IPS-11a (cell line): ENCODE data around the gene TMEM163.
"Not testable (repeated sequence)": the region's sequence is repeated elsewhere in the genome, so short reads cannot be mapped to it uniquely, and the experiment has no call there.

Source experiments
- H3K4me3 ChIP-seq: one replicate; pipeline ENCODE4 v1.5.1; 2013; ENCODE audit warnings: low read depth, low read length, control low read depth

TMEM163 gene

DNA sequence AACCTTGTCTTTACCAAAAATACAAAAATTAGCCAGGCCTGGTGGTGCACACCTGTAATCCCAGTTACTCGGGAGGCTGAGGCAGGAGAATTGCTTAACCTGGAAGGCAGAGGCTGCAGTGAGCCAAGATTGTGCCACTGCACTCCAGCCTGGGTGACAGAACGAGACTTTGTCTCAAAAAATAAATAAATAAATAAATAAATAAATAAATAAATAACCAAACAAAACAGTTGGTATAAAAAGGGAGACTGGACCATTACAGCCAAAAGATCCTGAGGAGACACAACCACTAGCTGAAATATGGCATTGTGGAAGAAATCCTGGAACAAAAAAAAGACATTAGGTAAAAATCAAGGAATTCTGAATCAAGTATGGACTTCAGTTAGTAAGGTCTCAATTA lies 4.9 kb upstream of the TMEM163 start:
- H3K4me3 ChIP-seq, result not testable (repeated sequence)

DNA sequence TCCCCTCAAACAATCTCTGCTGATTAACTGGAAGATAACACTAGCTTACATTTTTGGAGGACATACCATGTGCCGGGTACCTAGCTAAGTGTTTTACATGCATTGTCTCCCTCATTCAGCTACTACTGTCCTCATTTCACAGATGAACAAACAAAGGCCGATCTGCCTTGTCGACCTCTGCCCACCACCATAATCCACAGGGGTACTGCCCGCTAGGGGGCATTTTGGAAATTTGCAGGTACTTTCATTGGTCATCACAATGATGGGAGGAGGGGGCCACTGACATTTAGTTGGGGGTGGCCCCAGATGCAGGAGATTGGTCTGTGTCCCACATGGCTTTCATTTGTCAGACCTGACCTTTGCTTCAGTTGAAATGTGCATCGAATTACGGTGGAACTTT lies 3.9 kb upstream of the TMEM163 start:
- no peak overlapping the region for H3K4me3 ChIP-seq

DNA sequence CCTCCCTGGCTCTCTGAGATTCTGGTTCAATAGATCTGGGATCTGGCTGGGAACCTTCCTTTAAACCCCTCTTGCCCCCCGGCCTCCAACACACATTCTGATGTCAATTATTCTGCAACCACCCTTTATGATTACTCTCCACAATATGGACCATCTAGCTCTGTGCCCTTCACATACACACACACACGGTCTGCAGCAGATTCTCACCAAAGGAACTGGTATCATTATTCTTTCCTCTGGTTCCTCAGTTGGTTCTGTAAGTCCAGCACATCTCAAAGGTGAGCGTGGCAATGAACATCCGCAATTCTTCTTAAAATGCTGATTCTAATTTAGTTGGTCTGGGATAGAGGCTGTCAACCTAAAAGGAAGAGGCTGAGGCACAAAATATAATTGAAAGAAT lies 2.8 kb upstream of the TMEM163 start:
- H3K4me3 ChIP-seq, result no peak overlapping the region

DNA sequence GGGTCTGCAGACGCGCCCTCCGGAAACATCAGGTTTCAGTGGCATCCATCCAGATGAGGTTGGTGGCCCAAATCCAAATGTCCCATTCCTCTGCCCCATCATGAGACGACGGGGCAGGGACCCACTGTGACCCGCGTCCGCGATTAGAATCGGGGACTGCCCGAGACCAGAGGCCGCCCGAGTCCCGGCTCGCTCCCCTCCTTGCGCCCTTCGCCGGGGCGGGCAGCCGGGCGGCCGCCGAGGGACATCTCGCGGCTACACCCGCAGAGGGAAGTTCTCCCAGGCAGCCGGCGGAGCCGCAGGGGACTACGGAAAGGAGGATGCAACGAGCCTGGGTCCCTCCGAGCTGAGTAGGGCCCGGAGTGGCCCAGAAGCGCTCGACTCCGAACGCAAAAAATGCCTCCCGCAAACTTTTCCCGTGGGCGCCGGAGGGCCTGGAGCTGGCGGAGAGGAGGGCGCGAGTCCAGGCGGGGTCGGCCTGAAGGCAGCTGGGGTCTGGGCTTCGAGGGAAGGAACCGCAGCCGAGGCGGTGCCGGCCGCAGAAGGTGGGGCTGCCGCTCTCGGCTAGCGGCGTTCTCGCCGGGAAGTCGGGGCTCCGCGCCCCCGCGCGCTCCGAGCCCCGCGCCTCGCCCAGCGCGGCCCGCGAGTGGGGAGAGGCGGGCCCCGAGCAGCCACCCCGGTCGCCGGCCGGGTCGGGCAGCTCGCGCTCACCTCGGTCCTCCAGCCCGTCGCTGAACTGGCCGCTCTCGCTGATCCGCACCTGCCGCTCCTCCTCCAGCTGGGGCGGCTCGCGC lies 580 bp downstream of the TMEM163 start:
- H3K4me3 ChIP-seq, result peak overlapping the region; percentile 49

DNA sequence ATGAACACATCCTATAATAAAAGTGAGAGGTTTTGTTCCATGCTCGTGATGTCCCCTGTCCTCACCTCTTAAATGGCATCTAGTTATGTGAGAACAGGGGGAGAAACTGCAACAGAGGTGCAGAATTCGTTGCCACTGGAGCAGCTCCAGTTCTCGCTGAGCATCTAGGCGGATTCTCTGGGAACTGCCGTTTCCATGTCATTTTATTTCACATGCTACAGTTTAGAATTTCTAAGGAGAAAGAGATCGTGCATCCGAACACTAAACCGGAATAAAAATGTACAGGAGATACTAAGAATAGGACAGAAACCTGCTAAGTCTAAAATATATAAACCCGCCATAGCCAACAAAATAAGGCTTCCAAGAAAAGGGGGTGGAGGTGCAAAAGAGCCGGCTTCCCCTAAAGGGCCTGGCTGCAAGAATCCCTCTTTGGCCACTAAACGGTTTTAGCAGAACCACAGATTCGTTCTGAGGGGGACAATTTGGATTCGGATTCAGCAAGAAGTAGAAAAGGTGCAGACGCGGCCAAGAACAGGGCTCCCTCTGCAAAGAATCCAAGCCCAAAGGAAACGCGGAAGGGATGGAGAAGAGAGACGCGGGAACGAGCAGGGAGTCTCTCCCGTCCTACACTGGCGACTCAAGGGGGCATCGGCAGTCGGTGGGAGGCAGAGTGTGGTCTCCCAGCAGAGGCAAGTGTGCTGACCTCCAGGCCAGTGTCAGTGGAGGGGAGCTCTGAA lies 1.3 kb downstream of the TMEM163 start:
- peak overlapping the region; percentile 49 for H3K4me3 ChIP-seq

DNA sequence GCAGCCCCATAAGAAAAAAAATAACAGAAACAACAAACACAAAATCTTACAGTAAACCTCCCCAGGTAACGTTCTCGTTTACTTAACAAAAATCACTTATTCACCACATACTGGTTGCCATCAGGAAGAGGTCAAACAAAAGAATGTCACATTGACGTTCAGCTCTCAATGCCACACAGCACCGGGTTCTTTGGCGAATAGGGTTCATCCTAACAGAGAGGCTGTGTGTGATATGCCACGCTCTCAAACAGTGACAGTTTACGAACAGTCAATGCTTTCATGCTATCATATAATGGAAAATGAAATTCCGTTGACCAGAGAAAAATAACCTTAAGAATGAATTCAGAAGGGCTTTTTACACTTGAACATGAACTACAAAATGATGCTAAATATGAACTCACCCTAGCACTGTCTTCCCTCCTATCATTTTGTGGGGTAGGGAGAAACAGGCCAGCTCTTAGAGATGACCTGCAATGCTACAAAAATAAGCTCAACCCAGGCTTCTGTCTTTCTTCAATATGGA lies 2.0 kb downstream of the TMEM163 start:
- no peak overlapping the region for H3K4me3 ChIP-seq

DNA sequence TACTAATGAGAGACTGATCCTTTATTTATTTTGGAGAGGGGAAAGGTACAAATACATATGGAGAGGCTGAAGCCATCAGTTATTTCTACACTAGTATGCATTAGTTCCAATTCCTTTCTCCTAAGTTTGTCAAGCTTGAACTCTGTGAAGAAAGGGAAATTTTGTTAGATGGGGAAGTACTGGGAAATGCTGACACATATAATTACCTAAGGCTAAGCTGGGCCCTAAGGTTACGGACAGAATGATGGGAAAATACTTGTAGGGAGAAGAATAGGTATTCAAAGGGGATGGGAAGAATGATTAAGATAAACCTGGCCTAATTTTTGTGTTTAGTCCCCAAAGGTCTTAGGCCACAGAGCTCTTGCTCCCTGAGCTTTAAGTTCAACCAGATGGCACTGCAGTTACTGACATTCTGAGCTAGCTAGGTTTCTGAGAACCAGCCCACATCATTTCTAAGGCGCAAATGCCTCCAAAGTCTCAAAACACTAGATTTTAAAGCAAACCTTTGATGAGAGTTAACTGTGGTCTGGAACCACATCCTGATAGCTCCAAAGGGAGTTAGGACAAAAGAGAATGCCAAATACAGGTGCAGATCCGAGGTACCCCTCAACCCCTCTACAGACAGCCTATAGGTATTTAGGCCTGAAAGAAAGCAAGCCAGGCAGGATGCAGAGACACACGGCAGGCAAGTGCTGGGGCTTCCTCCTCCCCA lies 2.7 kb downstream of the TMEM163 start:
- H3K4me3 ChIP-seq, result no peak overlapping the region

DNA sequence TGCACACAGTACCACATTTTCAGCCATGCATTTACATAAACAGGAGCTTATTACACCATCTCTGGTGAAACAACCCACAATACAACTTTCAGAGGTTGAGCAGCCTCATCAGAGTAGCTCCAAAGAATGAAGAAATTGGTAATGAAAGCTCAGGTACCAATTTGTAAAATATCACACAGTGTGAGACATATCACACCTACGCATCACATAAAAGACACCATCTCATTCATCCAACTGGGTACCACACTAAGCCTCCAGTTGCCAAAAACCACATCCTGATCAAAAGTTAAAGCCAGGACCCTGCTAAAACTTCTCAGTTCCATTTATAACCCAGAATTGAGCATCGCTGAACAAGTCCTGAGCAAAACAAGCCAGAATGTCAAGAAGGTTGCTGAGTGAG lies 4.6 kb downstream of the TMEM163 start:
- H3K4me3 ChIP-seq, result no peak overlapping the region

DNA sequence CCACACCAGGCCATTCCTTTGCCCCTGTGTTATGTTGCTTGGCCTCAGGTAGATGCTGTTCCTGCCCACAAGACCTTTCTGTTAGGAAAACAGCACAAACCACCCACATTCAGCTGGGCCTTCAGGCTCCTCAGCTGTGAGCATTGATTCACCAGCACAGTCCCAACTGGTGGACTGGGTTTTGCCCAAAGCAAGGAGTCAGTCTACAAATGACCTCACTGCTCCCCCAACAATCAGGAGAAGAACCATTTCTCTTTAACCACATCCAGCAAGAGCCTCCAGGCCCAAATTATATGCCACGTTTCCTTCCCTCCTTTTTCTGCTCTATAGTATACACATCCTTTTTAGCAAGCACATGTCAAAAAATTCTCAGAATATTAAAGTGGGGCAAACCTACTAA lies 5.2 kb downstream of the TMEM163 start:
- H3K4me3 ChIP-seq, result no peak overlapping the region

DNA sequence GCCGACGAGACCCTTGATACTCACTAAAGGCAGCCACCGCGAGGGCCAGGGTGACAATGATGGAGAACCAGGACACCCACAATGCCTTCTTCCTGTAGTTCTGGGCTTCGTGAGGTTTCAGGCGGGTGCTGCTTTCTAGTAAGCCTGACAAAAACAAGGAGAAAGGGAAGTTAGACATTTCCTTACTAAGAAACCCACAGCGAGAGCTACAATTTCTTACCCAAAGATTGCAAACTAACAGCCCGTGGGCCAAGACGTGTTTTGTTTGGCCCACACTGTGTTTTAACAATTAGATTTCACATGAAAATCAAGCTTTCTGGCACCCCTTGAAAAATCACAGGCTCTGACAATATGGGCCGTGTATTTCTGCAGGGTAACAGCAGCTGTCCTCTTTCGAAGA lies 5.6 kb downstream of the TMEM163 start:
- H3K4me3 ChIP-seq, result no peak overlapping the region

DNA sequence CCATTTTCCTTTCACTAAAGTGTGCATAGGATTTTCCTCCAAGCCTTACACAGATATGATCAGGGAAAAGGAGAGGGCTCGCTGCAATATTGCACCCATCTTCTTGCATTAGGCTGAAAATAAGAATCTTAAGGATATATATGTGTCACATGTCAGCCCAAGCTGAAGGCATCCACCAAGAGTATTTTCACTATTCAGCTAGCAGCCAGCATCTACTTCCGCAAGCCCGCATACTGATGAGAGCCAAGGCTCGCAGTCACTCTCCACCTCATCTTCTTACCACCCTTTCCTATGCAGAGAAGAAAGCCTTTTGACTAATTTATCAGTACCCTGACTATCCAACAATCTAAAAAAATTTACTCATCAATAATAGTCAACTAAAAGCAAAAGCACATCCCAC lies 6.1 kb downstream of the TMEM163 start:
- H3K4me3 ChIP-seq, result no peak overlapping the region

DNA sequence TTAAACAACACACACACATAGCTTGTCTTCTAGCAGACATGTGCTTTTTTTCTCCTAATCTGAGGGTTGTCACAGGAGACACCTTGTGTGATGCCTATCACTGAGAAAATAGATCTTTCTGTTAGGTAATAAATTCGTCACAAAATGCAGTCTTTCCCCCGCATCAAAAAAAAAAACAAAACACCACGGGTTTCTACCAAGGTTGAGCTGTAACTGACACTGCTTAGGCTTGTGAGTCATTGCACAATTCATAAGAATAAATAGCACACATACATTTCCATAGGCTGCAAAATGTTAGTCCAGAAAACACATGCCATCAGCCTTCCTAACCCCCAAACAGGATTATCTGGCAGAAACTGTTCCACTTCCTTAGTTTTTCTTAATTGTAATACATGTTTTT lies 6.5 kb downstream of the TMEM163 start:
- no peak overlapping the region for H3K4me3 ChIP-seq

DNA sequence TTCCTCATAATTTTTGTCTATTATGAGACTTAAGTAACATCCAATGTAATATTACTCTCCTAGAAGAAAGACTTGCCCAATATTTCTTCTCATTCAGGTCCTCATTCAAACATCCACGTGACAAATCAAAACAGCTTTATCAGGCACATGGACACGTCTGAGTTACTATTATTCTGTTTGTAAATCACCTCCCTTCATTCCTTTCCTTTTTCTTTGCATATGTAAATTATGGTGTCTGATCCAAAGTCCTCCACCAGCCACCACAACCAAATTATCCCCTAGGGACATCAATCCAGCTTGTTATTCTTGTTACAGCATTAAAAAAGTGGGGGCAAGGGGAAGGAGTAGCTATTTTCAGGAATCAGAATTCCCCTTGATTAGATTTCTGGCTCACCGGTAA lies 7.1 kb downstream of the TMEM163 start:
- no peak overlapping the region for H3K4me3 ChIP-seq

DNA sequence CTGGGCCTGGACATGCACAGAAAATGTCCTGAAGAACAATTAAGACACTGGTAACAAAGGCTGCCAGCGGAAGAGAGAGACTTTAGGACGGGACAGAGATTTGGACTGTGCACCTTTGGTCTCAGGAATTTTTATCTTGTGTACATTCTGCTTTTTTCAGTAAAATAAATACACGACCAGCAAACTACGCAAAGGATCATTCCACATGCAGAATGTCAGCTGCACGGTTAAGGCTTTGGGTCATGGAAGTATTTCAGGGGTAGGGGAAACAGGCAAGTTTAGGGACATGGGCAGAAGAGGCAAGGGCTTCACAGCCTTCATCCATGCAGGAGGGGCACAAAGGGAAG lies 11.5 kb downstream of the TMEM163 start:
- no peak overlapping the region for H3K4me3 ChIP-seq

DNA sequence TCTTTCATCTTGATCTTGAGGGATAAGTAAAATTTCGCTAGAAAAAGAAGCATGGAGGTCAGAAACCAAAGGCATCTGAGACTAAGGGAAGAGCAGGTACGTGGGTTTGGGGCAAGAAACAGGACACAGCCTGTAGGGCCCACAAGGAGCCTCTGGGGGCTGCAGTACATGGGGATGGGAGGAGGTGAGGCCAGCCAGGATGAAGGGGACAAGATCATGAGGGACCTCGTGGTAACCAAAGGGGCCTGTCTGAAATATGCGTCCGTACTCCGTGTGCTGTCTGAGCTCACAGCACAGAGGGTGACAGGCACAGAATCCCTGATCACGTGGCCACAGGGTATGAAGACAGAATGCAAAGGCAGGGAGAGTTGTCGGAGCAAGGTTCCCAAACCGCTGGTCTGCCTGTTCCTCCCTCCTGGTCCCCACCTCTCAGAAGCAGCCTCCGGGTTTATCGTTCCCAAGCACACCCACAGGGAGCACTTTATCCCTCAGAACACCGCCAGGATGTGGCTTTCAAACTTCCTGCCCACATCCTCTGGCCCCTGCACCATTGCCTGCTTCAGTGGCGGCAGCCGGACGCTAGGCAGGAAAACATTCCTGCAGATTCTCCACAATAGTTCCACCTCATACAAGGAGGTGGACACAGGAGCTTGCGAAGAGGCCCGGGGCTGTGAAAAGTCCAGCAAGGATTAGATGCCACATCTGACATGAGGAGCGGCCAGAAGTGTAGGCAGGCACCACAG lies 12.0 kb downstream of the TMEM163 start:
- no peak overlapping the region for H3K4me3 ChIP-seq

DNA sequence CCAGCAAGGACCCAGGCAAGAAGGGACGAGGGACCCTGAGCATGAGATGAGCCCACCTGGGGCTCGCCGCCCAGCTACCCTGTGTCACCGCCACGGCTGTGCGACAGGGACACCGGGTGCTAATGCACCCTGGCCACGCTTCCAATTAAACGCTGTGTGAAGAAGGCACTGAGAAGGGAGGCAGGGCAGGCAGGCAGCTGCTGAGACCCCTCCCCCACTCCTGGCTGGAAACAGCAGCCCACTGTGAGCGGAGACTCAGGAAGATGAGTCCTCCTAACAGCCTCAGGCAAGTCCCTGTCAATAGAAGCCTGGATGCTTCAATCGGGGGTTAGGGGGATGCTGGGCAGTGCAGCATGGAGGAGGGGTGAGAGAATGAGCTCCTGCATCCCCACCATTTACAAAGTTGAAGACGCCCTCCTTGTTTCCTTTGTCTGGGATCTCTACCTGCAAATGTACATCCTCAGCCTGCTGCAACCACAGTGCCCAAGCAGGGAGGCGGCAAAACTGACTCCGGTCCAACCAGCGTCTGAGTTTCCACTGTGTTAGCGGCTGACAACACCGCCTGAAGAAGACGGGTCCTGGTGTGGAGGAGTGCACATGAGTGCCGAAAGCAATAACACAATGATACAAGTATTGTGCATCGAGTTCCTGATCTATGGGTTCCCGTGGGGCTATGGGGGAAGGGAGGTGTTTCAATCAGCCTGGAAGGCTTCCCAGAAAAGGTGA lies 12.8 kb downstream of the TMEM163 start:
- H3K4me3 ChIP-seq, result no peak overlapping the region

DNA sequence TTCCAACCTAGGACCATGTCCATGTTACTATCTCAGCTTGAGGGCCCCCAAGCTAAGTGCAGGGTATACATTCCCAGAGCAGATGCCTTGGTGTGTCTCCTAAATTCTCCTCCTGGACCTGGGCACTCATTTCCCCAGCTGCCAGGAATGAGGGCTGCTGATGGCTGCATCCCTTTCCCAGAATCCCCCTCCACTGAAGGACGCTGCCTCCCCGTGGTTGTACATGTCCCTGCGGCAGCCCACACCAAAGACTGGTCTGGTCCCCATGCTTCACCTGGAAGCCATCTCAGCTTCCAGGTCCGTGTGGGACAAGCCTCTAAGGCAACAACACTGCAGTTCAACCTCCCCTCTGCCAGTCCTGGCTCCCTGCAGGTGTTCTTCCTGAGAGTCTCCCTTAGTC lies 14.6 kb downstream of the TMEM163 start:
- no peak overlapping the region for H3K4me3 ChIP-seq

DNA sequence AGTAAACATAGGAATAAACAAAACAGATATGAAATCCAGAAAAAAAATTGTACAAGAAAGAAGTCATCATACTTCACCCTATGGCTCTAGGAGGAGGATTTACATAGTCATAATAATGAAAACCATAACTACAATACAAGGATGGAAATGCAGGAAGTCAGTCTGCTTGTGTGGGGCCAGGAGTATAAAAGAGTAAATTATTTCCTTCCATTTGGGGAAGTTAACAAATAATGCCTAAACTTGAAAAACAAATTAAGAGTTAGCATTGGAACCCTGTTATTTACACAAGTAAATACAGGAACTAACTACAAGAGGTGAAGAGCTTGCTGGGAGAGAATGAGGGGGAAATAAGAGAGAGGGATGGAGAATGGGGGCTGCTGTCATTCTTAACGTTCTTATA lies 15.4 kb downstream of the TMEM163 start:
- no peak overlapping the region for H3K4me3 ChIP-seq

DNA sequence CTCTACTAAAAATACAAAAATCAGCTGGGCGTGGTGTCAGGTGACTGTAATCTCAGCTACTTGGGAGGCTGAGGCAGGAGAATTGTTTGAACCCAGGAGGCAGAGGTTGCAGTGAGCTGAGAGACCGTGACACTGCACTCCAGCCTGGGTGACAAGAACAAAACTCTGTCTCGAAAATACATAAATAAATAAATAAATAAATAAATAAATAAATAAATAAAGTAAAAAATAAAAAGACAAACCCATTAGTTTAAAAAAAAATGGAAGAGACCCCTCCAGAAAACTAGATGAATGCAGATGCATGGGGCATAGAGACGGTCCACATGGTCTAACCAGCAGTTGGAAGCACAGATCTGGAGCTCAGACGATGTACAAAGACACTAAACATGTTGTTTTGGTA lies 18.1 kb downstream of the TMEM163 start:
- no peak overlapping the region for H3K4me3 ChIP-seq

DNA sequence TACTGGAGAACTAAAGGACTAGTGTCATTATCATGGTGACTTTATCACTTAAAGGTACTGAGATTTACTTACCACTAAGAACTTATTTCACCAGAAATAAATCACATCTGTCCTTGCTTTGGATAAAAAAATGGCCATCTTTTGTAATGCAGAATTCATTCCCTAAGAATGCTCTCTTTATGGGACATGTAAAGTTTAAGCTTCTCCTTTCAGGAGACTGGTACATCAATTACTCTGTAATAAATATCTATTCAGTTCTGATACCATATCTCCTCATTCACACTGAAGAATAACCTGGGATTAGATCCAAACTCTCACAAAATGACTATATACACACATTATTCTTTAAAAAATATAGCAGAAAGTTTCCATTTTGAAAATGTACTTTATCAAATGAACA lies 24.4 kb downstream of the TMEM163 start:
- H3K4me3 ChIP-seq, result no peak overlapping the region
